AG10803 (cell line): ENCODE data around the gene CCSER1.
"Not testable (repeated sequence)": the region's sequence is repeated elsewhere in the genome, so short reads cannot be mapped to it uniquely, and the experiment has no call there.

Experiments used
- DNase-seq: peaks from one replicate; pipeline ENCODE4 v3.0.0; 2010; ENCODE audit warnings: low read depth
- H3K4me3 ChIP-seq: 2 replicates; pipeline ENCODE4 v1.5.1; 2011; ENCODE audit warnings: mild to moderate bottlenecking, low read length, control low read depth
- CTCF ChIP-seq: conservative IDR thresholded peaks from 2 replicates; pipeline ENCODE4 v1.5.1; 2011; ENCODE audit warnings: mild to moderate bottlenecking, low read length, control low read depth, inconsistent platforms

Gene CCSER1

GRCh38 chr4:90799895-90800294, 672.7 kb downstream of the CCSER1 start:
- H3K4me3 ChIP-seq = no peak overlapping the region
- DNase-seq = no peak
- TF ChIP-seq CTCF = no peak

GRCh38 chr4:90815569-90815968, 688.4 kb downstream of the CCSER1 start:
- H3K4me3 ChIP-seq = no peak overlapping the region
- TF ChIP-seq CTCF = no peak
- no peak for DNase-seq

- TF ChIP-seq CTCF = no peak
- no peak overlapping the region for H3K4me3 ChIP-seq
- DNase-seq = no peak
Measured at GRCh38 chr4:90816754-90817153, 689.6 kb downstream of the CCSER1 start.

- no peak for DNase-seq
- TF ChIP-seq CTCF = no peak
- H3K4me3 ChIP-seq = no peak overlapping the region
Measured at GRCh38 chr4:90824266-90825150, 697.3 kb downstream of the CCSER1 start.

GRCh38 chr4:90825849-90826248, 698.7 kb downstream of the CCSER1 start:
- no peak overlapping the region for H3K4me3 ChIP-seq
- no peak for DNase-seq
- no peak for TF ChIP-seq CTCF

- no peak overlapping the region for H3K4me3 ChIP-seq
- DNase-seq = no peak
- no peak for TF ChIP-seq CTCF
Measured at GRCh38 chr4:90833706-90834105, 706.5 kb downstream of the CCSER1 start.

- H3K4me3 ChIP-seq = no peak overlapping the region
- DNase-seq = no peak
- no peak for TF ChIP-seq CTCF
Measured at GRCh38 chr4:90837241-90837640, 710.0 kb downstream of the CCSER1 start.

- not testable (repeated sequence) for H3K4me3 ChIP-seq, DNase-seq
Measured at GRCh38 chr4:90838859-90839258, 711.7 kb downstream of the CCSER1 start.
